ENCODE measurements around the gene CAPZB.

DNA sequence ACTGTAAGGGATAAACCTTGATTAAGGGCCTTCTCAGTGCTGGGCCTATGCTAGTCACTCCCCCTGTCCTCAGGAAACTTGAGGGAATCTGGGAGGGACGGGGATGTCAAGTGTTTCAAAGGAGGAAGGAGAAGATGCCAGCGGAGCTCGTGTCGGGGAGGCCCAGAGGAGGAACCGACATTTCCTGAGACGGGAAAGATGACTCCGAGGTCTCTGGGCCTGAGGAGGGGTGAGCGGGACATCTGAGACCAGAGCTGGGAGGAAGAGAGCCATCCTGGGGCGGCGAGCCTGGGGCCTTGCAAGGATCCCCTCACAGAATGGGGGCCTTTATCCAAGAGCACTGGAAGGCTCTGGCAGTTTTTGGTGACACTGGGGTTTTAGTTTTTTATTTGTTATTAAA is 162.9 kb downstream of the CAPZB start:
- TF ChIP-seq, protein P1, sequence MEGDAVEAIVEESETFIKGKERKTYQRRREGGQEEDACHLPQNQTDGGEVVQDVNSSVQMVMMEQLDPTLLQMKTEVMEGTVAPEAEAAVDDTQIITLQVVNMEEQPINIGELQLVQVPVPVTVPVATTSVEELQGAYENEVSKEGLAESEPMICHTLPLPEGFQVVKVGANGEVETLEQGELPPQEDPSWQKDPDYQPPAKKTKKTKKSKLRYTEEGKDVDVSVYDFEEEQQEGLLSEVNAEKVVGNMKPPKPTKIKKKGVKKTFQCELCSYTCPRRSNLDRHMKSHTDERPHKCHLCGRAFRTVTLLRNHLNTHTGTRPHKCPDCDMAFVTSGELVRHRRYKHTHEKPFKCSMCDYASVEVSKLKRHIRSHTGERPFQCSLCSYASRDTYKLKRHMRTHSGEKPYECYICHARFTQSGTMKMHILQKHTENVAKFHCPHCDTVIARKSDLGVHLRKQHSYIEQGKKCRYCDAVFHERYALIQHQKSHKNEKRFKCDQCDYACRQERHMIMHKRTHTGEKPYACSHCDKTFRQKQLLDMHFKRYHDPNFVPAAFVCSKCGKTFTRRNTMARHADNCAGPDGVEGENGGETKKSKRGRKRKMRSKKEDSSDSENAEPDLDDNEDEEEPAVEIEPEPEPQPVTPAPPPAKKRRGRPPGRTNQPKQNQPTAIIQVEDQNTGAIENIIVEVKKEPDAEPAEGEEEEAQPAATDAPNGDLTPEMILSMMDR (conservative IDR thresholded peaks at IDR 0.05): no peak
- TF ChIP-seq ZFX (IDR thresholded peaks at IDR 0.05): no peak
